Measurements from ENCODE around the gene MSH3. TPM values are rescaled to one million over a fixed set of nuclear protein-coding genes. Genes with fewer than 3 reads are reported as not detected.
"Not testable (repeated sequence)": the region's sequence is repeated elsewhere in the genome, so short reads cannot be mapped to it uniquely, and the experiment has no call there.

Gene MSH3
- polyA plus RNA-seq, 1 donor, result 13.8 TPM

DNA sequence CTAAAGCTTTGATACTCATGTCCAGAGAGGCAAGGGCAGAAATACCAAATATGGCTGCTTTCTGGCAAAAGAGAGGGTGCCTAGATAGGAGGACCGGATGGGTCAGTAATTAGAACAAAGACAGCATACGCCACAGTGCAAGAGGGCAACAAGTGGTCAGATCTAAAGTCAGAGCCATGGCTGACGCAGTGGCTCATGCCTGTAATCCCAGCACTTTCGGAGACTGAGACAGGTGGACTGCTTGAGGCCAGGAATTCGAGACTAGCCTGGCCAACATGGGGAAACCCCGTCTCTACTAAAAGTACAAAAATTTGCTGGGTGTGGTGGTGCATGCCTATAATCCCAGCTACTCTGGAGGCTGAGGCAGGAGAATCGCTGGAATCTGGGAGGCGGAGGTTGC is 129.3 kb downstream of the MSH3 start:
- H3K27me3 ChIP-seq (ENCODE audit: control insufficient read depth, insufficient read depth, low read length); DNase-seq; H3K27ac ChIP-seq (ENCODE audit: low read length); H3K4me1 ChIP-seq (ENCODE audit: control insufficient read depth, insufficient read depth, low read length); H3K9me3 ChIP-seq (ENCODE audit: control insufficient read depth, low read depth, low read length); H3K4me3 ChIP-seq (ENCODE audit: low read length): not testable (repeated sequence)
- peaks cover 10% of the 10 kb centered on the region for H3K36me3 ChIP-seq (ENCODE audit: control insufficient read depth, insufficient read depth, low read length)
- no CpG with 5 or more reads among the region's 8 CpGs for WGBS (ENCODE audit: insufficient coverage, low lambda C conversion rate)

DNA sequence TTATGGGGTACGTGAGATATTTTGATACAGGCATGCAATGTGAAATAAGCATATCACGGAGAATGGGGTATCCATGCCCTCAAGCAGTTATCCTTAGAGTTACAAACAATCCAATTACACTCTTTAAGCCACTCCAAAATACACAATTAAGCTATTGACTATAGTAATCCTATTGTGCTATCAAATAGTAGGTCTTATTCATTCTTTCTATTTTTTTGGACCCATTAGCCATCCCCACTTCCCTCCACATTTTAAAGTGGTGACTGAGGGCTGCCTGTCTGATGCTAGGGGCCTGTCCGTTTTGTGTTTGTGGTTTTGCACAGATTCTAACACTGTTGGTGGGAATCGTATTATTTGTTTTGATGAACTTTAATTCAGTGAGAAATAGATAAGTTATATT is 130.0 kb downstream of the MSH3 start:
- WGBS (ENCODE audit: insufficient coverage, low lambda C conversion rate), result 80% methylated on average over 2 of the region's 4 CpGs
- H3K27me3 ChIP-seq (ENCODE audit: control insufficient read depth, insufficient read depth, low read length), result no peaks in the 10 kb centered on the region
- no peak for DNase-seq

DNA sequence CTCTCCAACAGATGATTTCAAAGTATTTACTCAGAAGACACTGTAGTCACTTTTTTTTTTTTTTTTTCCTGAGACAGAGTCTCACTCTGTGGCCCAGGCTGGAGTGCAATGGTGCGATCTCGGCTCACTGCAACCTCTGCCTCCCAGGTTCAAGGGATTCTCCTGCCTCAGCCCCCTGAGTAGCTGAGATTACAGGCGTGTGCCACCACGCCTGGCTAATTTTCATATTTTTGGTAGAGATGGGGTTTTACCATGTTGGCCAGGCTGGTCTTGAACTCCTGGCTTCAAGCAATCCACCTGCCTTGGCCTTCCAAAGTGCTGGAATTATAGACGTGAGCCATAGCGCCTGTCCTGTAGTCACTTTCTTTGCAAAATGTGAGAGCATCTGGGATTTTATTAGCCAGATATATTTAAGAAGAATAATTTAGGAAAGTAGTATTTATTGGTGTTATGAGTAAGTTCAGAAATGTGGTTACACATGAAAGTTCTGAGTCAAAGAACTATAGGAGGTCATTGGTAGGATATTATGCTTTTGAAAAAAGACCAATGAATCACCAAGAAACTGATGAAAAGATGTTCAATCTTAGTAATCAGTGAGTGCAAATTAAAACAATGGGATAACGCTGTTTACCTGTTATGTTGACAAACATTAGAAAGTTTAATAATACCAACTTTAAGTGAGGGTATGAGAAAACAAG is 135.0 kb downstream of the MSH3 start:
- DNase-seq; H3K27me3 ChIP-seq (ENCODE audit: control insufficient read depth, insufficient read depth, low read length); H3K27ac ChIP-seq (ENCODE audit: low read length); H3K9me3 ChIP-seq (ENCODE audit: control insufficient read depth, low read depth, low read length); H3K4me3 ChIP-seq (ENCODE audit: low read length); H3K4me1 ChIP-seq (ENCODE audit: control insufficient read depth, insufficient read depth, low read length): not testable (repeated sequence)
- WGBS (ENCODE audit: insufficient coverage, low lambda C conversion rate), result 84% methylated on average over 2 of the region's 7 CpGs
- peaks cover 30% of the 10 kb centered on the region for H3K36me3 ChIP-seq (ENCODE audit: control insufficient read depth, insufficient read depth, low read length)

More for the DNA sequence above, 130.0 kb downstream of the MSH3 start:
- H3K4me1 ChIP-seq (ENCODE audit: control insufficient read depth, insufficient read depth, low read length), result no peaks in the 10 kb centered on the region
- peaks cover 12% of the 10 kb centered on the region for H3K36me3 ChIP-seq (ENCODE audit: control insufficient read depth, insufficient read depth, low read length)
- H3K9me3 ChIP-seq (ENCODE audit: control insufficient read depth, low read depth, low read length), result no peaks in the 10 kb centered on the region
- no peak overlapping the region for H3K4me3 ChIP-seq (ENCODE audit: low read length)
- H3K27ac ChIP-seq (ENCODE audit: low read length), result no peak overlapping the region

DNA sequence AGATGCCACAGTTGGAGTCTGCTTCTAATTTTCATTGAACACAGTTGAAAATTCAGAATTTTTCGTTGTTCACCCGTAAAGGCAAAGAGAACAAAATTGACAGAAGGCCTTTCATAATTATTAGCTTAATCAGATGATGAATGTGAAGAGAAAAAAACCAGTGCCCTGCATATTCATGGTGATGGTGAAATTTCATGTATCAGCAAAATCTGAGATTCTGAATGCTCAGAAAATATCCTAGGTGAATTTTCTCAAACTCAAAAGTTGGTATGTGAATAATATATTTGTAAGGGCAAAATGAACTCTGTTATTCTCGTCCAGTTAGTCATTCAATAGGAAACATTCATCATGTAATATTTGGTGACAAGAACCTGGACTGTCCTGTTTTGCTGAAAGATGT is 136.2 kb downstream of the MSH3 start:
- DNase-seq, result no peak
- Histone ChIP-seq H3K36me3 (ENCODE audit: control insufficient read depth, insufficient read depth, low read length) (peaks cover 39% of the 10 kb centered on the region), H3K9me3 (ENCODE audit: control insufficient read depth, low read depth, low read length) (no peaks in the 10 kb centered on the region), H3K27ac (ENCODE audit: low read length) (no peak overlapping the region), H3K27me3 (ENCODE audit: control insufficient read depth, insufficient read depth, low read length) (no peaks in the 10 kb centered on the region), H3K4me1 (ENCODE audit: control insufficient read depth, insufficient read depth, low read length) (no peaks in the 10 kb centered on the region), H3K4me3 (ENCODE audit: low read length) (no peak overlapping the region)
- WGBS (ENCODE audit: insufficient coverage, low lambda C conversion rate), result 100% methylated on average over 3 of the region's 3 CpGs

DNA sequence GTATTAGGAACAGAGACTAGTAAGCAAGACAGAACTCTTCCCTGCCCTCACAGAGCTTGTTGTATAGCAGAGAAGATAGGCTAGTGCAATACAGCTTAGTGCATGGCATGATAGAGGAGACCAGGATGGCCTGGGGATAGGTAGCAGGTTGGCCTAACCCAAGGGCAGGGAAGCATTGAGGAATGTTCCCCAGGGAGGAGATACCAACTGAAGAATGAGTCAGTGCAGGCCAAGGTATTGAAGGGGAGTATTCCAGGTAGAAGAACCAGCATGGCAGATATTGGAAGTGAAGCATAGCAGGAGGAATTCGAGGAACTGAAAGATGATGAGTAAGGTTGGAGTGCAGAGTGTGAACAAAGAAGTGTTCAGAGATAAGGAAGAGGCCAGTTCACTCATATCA is 138.9 kb downstream of the MSH3 start:
- no peaks in the 10 kb centered on the region for H3K4me1 ChIP-seq (ENCODE audit: control insufficient read depth, insufficient read depth, low read length)
- H3K27ac ChIP-seq (ENCODE audit: low read length), result no peak overlapping the region
- H3K27me3 ChIP-seq (ENCODE audit: control insufficient read depth, insufficient read depth, low read length), result no peaks in the 10 kb centered on the region
- no peak overlapping the region for H3K4me3 ChIP-seq (ENCODE audit: low read length)
- no peaks in the 10 kb centered on the region for H3K9me3 ChIP-seq (ENCODE audit: control insufficient read depth, low read depth, low read length)
- peaks cover 46% of the 10 kb centered on the region for H3K36me3 ChIP-seq (ENCODE audit: control insufficient read depth, insufficient read depth, low read length)
- DNase-seq, result no peak
- WGBS (ENCODE audit: insufficient coverage, low lambda C conversion rate), result 83% methylated on average over 1 of the region's 1 CpG

DNA sequence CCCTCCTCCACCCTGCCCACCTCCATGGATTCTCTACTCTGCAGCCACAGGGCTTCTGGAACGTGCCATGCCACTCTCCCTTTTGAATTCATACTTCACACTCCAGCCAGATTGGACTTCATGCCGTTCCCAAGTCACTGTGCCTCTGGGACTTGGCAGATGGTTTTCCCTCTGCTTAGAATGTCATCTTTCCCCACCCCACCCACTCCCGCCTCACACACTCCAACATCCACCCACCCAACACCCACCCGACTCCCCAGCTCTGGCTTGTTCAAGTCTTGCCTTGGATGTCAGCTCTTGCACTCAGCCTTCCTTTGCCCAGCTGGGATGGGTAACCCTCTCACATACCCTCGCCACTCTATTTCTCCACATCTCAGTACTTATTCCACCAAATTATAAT is 142.4 kb downstream of the MSH3 start:
- 100% methylated on average over 1 of the region's 5 CpGs for WGBS (ENCODE audit: insufficient coverage, low lambda C conversion rate)
- Histone ChIP-seq H3K4me3 (ENCODE audit: low read length) (no peak overlapping the region), H3K27me3 (ENCODE audit: control insufficient read depth, insufficient read depth, low read length) (no peaks in the 10 kb centered on the region), H3K9me3 (ENCODE audit: control insufficient read depth, low read depth, low read length) (no peaks in the 10 kb centered on the region), H3K4me1 (ENCODE audit: control insufficient read depth, insufficient read depth, low read length) (no peaks in the 10 kb centered on the region), H3K36me3 (ENCODE audit: control insufficient read depth, insufficient read depth, low read length) (peaks cover 40% of the 10 kb centered on the region), H3K27ac (ENCODE audit: low read length) (no peak overlapping the region)
- no peak for DNase-seq

DNA sequence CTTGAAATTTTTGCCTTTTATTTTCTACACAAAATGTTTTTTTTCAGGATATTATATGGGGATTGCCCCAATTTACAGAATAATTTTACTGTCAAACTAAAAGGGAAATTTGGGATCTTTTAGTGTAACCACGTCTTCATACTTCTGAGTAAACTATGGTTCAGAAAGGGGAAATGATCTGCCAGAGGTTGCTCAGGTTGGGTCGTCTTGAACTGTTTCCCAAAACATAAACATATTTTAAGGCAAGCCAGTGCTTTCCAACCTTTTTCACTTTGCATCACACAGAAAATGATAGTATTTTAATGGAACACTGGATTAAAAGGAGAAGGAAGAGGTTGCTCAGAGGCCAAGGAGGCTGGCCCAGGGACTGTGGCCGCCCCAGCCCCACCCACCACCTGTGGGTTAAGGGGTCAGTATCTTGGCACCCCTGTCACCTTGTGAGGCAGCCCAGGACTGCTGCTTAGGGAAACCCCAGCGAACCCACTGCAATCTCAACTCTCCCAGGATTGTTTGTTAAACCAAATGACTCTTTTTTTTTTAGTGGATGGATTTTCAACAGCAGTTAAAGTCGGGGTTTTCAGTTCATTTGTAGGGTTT is 143.1 kb downstream of the MSH3 start:
- WGBS (ENCODE audit: insufficient coverage, low lambda C conversion rate), result no CpG with 5 or more reads among the region's 5 CpGs
- no peak overlapping the region for H3K27ac ChIP-seq (ENCODE audit: low read length)
- H3K27me3 ChIP-seq (ENCODE audit: control insufficient read depth, insufficient read depth, low read length), result no peaks in the 10 kb centered on the region
- H3K9me3 ChIP-seq (ENCODE audit: control insufficient read depth, low read depth, low read length), result no peaks in the 10 kb centered on the region
- H3K4me1 ChIP-seq (ENCODE audit: control insufficient read depth, insufficient read depth, low read length), result no peaks in the 10 kb centered on the region
- peaks cover 37% of the 10 kb centered on the region for H3K36me3 ChIP-seq (ENCODE audit: control insufficient read depth, insufficient read depth, low read length)
- no peak for DNase-seq
- H3K4me3 ChIP-seq (ENCODE audit: low read length), result no peak overlapping the region

DNA sequence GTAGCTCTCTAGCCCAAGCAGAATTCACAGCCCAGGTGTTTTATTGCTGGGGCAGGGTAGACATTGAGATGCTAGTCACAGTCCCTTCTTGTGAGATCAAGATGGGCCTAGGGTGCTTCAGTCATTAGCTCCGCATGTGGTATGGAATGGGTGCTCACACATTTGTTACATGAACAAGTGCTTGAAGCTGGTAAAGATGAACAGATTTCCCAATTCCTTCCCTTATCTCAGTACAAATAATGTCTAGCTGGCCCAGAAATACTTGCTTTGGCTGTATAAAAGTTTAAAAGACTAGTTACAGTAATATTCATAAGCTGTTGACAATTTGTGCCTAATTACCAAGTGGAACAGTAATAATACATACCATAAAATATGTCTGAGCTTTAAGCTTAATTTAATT is 143.7 kb downstream of the MSH3 start:
- H3K27ac ChIP-seq (ENCODE audit: low read length), result no peak overlapping the region
- H3K9me3 ChIP-seq (ENCODE audit: control insufficient read depth, low read depth, low read length), result no peaks in the 10 kb centered on the region
- no peak for DNase-seq
- H3K27me3 ChIP-seq (ENCODE audit: control insufficient read depth, insufficient read depth, low read length), result no peaks in the 10 kb centered on the region
- H3K4me3 ChIP-seq (ENCODE audit: low read length), result no peak overlapping the region
- H3K4me1 ChIP-seq (ENCODE audit: control insufficient read depth, insufficient read depth, low read length), result no peaks in the 10 kb centered on the region
- peaks cover 33% of the 10 kb centered on the region for H3K36me3 ChIP-seq (ENCODE audit: control insufficient read depth, insufficient read depth, low read length)
- WGBS (ENCODE audit: insufficient coverage, low lambda C conversion rate), result no CpG with 5 or more reads among the region's 1 CpG

DNA sequence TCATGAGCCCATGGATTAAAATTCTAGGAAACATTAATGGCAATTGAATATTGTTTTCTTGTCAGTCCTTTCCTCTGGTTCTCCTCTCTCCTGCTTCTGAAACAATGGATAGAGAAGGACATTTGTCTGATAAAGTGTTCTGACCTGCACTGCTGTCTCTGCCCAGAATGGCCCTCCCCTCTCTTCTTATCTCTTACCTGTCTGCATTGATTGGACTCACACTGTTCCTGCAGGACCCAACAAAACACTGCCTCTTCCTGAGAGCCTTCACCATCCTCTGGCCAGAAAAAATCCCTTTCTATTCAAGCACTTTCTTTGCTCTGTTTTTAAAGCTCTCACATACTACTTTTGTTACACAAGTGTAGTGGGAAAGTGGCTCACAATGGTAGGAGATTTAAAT is 144.2 kb downstream of the MSH3 start:
- H3K36me3 ChIP-seq (ENCODE audit: control insufficient read depth, insufficient read depth, low read length), result peaks cover 29% of the 10 kb centered on the region

DNA sequence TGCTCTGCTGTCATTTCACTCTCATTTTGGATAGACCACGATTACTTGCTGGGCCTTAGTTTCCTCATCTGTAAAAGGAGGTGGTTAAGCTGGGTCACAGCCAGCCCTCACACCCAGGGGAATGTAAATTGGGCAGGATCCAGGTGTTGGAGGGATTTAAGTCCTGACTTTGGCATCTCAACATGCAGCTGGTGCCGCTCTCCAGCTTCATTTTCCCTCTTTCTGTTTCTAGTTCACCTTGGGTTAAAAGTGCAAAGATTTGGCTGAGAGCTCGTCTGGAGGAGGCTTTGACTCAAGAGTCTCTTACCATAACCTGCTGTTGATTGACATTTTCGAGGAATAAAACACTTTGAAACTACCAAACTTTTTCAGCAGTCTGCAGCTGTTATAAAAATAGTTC is 144.6 kb downstream of the MSH3 start:
- no peaks in the 10 kb centered on the region for H3K9me3 ChIP-seq (ENCODE audit: control insufficient read depth, low read depth, low read length)
- DNase-seq, result no peak
- H3K27me3 ChIP-seq (ENCODE audit: control insufficient read depth, insufficient read depth, low read length), result no peaks in the 10 kb centered on the region
- peaks cover 25% of the 10 kb centered on the region for H3K36me3 ChIP-seq (ENCODE audit: control insufficient read depth, insufficient read depth, low read length)
- no peaks in the 10 kb centered on the region for H3K4me1 ChIP-seq (ENCODE audit: control insufficient read depth, insufficient read depth, low read length)
- H3K27ac ChIP-seq (ENCODE audit: low read length), result no peak overlapping the region
- 92% methylated on average over 2 of the region's 4 CpGs for WGBS (ENCODE audit: insufficient coverage, low lambda C conversion rate)
- H3K4me3 ChIP-seq (ENCODE audit: low read length), result no peak overlapping the region

More for the DNA sequence above, 144.2 kb downstream of the MSH3 start:
- H3K4me3 ChIP-seq (ENCODE audit: low read length), result no peak overlapping the region
- no peak for DNase-seq
- no peaks in the 10 kb centered on the region for H3K27me3 ChIP-seq (ENCODE audit: control insufficient read depth, insufficient read depth, low read length)
- H3K4me1 ChIP-seq (ENCODE audit: control insufficient read depth, insufficient read depth, low read length), result no peaks in the 10 kb centered on the region
- no peak overlapping the region for H3K27ac ChIP-seq (ENCODE audit: low read length)
- H3K9me3 ChIP-seq (ENCODE audit: control insufficient read depth, low read depth, low read length), result no peaks in the 10 kb centered on the region

DNA sequence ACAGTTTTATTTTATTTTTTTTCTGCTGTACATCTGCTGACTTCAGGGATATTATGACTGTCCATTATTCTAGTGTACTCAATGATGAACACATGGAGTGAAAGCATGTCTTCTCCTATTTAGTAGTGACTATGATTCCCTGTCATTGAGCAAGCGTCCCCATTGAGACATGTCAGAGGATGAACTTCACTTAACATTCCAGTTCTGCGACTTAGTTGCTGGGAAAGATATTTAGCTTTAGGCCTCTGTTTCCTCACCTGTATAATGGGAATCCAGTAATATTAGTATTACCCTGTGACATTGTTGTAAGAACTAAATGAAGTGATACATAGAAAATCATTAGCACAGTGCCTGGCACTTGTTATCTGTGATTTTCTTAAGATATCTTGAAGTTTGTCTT is 145.1 kb downstream of the MSH3 start:
- DNase-seq, result no peak
- Histone ChIP-seq H3K9me3 (ENCODE audit: control insufficient read depth, low read depth, low read length) (no peaks in the 10 kb centered on the region), H3K4me1 (ENCODE audit: control insufficient read depth, insufficient read depth, low read length) (no peaks in the 10 kb centered on the region), H3K27ac (ENCODE audit: low read length) (no peak overlapping the region), H3K4me3 (ENCODE audit: low read length) (no peak overlapping the region), H3K36me3 (ENCODE audit: control insufficient read depth, insufficient read depth, low read length) (peaks cover 19% of the 10 kb centered on the region), H3K27me3 (ENCODE audit: control insufficient read depth, insufficient read depth, low read length) (no peaks in the 10 kb centered on the region)
- no CpG with 5 or more reads among the region's 2 CpGs for WGBS (ENCODE audit: insufficient coverage, low lambda C conversion rate)

Data from large intestine (tissue), 3 donors.